ENCODE data around the gene GJA5. TPM values are rescaled to one million over a fixed set of nuclear protein-coding genes. Genes with fewer than 3 reads are reported as not detected.

GJA5 gene
- total and polyA plus RNA-seq, 12 donors: 4.8 to 20.0 (median 12.3) TPM

DNA sequence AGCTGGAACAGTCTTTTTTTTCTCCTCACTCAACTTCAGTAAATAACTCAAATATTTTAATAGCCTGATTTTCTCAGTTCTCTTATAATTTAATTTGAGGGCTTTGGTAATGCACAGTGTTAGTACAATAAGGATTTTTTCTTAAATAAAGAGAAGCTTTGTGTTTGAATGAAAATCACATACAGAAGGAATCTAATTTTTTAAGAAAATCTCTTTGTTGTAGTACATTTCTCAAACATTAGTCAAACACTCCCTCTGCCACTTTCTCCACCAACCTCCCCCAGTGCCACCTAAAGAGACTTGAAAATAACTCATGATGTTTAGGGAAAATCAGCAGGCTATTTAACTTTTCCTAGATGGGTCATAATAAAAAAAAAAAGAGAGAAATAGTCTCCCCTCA is 47.8 kb downstream of the GJA5 start:
- no peak for ATAC-seq
- intact Hi-C loops (cut with DNase I): no loop called here
- Histone ChIP-seq H3K36me3 (no peaks in the 10 kb centered on the region), H3K27ac (no peak overlapping the region), H3K4me3 (no peak overlapping the region), H3K9me3 (no peaks in the 10 kb centered on the region), H3K27me3 (peaks cover 0 to 14% (median 0%) of the 10 kb centered on the region in 7 donors), H3K4me1 (peaks cover 0 to 4% (median 0%) of the 10 kb centered on the region in 9 donors)
- DNase-seq: no peak
- TF ChIP-seq, protein P1, sequence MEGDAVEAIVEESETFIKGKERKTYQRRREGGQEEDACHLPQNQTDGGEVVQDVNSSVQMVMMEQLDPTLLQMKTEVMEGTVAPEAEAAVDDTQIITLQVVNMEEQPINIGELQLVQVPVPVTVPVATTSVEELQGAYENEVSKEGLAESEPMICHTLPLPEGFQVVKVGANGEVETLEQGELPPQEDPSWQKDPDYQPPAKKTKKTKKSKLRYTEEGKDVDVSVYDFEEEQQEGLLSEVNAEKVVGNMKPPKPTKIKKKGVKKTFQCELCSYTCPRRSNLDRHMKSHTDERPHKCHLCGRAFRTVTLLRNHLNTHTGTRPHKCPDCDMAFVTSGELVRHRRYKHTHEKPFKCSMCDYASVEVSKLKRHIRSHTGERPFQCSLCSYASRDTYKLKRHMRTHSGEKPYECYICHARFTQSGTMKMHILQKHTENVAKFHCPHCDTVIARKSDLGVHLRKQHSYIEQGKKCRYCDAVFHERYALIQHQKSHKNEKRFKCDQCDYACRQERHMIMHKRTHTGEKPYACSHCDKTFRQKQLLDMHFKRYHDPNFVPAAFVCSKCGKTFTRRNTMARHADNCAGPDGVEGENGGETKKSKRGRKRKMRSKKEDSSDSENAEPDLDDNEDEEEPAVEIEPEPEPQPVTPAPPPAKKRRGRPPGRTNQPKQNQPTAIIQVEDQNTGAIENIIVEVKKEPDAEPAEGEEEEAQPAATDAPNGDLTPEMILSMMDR (IDR thresholded peaks at IDR 0.05): no peak

Other genes with a start within 250 kb of the GJA5 start
- gene BCL9, start 219.1 kb downstream of the GJA5 start, total RNA-seq: 10 to 100 TPM in 8 of 10 donors, 1 to 10 TPM in 2; 5.5 to 20.7 (median 13.8) TPM
- 1 to 10 TPM; 3.9 to 6.7 TPM for gene BCL9, start 219.1 kb downstream of the GJA5 start, polyA plus RNA-seq
- gene ACP6, start 90.1 kb downstream of the GJA5 start, total RNA-seq: 10 to 100 TPM in 8 of 10 donors, 1 to 10 TPM in 2; 5.0 to 24.8 (median 18.0) TPM
- gene ACP6, start 90.1 kb downstream of the GJA5 start, polyA plus RNA-seq: 10 to 100 TPM in 1 of 2 donors, 1 to 10 TPM in 1; 7.1 to 11.6 TPM
- not detected for gene GJA8, start 142.2 kb upstream of the GJA5 start, total RNA-seq
- gene GJA8, start 142.2 kb upstream of the GJA5 start, polyA plus RNA-seq: not detected
- 1 to 10 TPM; 4.9 to 9.4 (median 6.1) TPM for gene GPR89B, start 167.8 kb upstream of the GJA5 start, total RNA-seq
- 10 to 100 TPM in 1 of 2 donors, 1 to 10 TPM in 1; 7.1 to 10.7 TPM for gene GPR89B, start 167.8 kb upstream of the GJA5 start, polyA plus RNA-seq

All from heart right ventricle (tissue), 16 donors.